ENCODE measurements around the gene PPP2R3B.
"Not testable (repeated sequence)": the region's sequence is repeated elsewhere in the genome, so short reads cannot be mapped to it uniquely, and the experiment has no call there.

Gene PPP2R3B

DNA sequence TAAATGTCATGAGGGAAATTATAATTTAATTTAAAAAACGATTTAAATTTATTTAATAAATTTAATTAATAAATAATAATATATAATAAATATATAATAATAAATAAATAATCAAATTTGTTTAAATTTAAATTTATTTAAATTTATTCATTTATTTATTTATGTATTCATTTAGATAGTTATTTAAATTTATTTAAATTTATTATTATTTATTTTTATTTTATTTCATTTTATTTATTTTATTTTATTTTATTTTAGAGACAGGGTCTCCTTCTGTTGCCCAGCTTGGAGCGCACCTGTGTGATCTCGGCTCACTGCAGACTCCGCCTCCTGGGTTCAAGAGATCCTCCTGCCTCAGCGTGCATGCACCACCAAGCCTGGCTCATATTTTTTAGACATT lies 18.4 kb upstream of the PPP2R3B start:
- no peak for DNase-seq (ENCODE audit: low read depth)

DNA sequence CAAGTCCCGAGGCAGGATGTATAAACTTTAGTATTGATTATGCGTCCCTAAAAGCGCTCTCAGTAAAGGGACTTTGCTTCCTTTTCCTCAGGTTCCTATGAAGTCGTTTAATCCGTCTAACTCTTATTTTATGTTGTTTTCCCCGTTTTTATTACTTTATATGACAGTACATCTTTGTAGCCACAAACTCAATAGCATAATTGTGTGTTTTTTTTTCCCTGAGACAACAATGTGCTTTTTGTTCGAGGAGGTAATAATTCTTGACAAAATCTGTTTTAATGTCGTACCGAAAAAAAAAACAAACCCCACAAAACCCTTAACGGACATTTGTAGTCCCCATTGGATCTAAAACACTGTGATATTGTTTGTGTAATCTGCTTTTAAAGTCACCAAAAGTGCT lies 17.9 kb upstream of the PPP2R3B start:
- DNase-seq (ENCODE audit: low read depth): no peak

DNA sequence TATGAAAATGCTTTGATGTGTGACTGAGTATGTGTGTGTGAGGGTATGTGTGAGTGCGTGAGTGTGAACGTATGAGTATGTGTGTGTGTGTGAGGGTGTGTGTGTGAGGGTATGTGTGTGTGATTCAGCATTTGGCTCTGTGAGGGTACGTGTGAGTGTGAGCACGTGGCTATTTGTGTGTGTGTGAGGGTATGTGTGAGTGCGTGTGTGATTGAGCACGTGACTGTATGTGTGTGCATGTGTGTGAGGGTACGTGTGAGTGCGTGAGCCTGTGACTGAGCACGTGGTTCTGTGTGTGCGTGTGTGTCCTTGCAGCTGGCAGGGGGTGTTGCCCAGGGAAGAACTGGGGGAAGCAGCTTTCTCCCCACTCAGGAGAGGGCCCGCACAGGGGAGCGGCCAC lies 16.1 kb upstream of the PPP2R3B start:
- DNase-seq (ENCODE audit: low read depth): no peak

DNA sequence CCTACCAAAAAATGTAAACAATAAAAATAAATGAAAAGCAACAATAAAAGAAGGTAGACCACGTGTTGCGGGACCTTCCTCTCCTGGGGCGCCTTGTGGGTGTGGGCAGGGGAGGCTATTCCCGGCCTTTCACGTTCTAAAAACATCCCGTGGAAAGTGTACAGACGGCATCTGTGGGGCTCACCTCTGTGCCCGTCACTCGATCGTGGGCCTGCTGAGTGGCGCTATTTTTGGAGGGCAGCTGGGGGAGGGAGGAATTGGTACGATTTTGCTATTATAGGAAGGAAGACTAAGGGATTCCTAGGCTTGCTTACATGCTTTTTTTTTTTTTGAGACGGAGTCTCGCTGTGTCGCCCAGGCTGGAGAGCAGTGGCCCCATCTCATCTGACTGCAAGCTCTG lies 13.6 kb upstream of the PPP2R3B start:
- no peak for DNase-seq (ENCODE audit: low read depth)

DNA sequence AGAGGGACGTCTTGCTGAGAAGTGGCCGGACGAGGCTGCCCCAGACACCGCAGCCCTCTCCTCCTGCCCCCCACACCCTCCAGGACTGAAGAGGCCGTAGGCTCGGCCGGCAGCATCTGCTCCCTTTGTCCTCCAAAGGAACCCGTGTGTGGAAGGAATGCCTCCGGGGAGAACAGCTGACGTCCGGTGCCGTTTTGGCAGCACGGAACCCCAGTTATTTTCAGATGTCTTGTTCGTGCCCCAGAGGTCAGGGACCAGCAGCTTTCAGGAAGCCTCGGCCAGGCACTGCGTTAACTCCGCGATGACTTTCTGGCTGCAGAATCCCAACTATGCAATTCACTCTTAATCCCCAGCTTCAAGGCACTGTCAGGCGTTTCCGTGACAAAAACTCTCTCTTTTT lies 10.9 kb upstream of the PPP2R3B start:
- no peak for DNase-seq (ENCODE audit: low read depth)

DNA sequence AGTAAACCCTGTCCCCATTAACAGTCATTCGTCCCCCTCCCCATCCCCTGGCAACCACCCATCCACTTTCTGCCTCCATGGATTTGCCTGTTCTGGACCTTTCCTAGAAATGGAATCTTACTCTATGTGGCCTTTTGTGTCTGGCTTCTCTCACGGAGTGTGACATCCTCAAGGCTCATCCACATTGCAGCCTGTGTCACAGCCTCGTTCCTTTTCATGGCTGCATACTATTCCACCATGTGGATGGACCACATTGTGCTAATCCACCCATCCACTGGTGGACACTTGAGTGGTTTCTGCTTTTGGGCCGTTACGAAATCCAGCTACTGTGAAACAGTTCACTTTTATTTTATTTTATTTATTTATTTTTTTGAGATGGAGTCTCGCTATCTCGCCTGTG lies 8.1 kb upstream of the PPP2R3B start:
- DNase-seq (ENCODE audit: low read depth): no peak

DNA sequence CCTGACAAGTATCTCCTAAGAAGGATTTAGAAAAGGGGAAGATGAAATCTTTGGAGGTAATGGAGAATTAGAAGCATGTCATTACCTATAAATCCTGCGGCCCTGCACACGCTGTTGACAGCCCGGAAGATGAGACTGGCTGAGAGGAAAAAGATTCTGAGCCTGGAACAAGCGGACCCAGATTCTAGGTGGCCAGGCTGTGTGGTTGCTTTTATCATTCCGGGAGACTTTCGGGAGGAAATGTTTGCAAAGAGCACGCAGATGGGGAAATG lies 5.8 kb upstream of the PPP2R3B start:
- DNase-seq (ENCODE audit: low read depth): no peak

DNA sequence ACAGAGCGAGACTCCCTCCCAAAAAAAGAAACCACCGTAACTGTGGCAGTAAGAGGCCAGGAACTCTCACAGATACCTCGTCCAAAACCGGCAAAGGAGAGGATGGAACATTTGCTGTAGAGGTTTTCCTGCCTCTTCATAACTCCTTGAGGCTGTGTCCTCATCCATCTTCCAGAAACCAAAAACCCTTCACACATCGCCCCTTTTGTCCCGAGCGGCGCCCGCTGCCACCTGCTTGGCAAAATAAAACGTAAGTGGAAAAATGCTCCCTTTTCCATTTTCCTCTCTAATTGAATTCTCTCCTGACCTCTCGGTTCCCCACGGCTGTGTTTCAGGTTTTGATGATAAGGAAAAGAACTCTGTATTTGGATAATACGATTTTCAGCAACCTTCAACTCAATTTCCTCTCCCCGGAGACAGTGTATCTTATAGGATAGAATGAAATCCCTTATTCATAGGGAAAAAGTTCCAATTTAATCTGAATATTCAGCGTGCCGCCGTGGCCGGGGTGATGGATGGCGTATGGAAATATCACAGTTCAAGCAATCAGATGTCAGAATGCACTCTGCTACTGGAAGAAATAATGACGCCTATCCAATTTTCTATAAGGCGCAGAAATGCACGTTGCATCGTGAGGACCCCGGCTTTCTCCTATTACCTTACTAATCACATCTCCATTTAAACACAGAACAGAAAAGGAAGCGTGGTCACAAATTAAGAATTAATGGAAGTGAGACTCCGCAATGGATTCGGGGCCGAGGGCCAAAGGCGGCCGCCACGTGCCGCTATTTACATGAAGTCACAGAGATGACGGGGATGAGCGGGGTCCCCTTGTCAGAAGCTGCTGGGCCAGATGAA lies 5.2 kb upstream of the PPP2R3B start:
- DNase-seq (ENCODE audit: low read depth): no peak

DNA sequence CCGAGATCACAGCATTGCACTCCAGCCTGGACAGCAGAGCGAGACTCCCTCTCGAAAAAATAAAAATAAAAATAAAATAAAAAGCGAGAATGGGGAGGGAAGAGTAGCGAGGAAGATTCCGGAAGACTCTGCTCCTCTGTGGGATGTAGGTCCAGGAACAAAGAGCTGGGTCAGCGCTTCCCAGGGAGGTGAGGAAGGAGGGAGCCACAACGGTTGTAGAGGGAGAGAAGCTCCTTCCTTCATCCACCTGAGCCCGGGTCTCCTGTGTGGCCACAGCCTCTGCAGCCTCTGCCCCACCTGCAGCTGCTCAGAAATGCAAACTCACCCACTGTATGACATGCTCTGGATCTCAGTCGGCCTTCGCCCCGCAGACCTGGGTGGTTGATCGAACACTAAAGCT lies 3.8 kb upstream of the PPP2R3B start:
- no peak for DNase-seq (ENCODE audit: low read depth)

DNA sequence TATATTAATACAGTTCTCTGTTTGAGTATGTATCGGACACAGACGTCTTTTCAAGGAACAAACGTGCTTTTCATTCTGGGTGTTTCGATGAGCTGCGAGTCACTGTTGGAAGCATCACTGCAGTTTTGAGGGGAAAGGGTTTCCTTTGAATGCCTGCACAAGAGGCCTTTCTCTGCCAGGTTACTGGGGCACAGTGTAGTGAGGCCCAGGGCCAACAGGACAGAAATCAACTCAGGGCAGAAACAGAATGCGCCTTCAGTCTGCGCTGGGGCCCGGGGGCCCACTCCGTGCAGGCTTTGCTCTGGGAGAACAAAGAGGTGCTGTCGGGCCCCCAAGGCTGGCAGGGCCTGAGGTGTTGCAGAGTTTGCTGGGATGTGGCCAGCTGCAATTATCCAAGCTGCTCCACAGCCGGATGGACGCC lies 2.3 kb upstream of the PPP2R3B start:
- no peak for DNase-seq (ENCODE audit: low read depth)

DNA sequence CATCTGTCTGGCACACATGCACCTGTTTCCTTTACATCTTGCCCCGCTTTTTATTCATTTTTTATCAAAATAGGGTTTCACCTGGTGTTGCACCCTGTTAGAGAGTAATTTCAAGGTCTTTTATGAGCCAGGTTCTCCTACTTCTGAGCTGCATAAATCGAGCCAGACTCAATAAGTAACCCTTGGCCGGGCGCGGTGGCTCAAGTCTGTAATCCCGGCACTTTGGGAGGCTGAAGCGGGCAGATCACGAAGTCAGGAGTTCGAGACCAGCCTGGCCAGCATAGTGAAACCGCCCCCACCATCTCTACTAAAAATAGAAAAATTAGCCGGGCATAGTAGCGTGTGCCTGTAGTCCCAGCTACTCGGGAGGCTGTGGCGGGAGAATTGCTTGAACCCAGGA lies 1.0 kb upstream of the PPP2R3B start:
- no peak for DNase-seq (ENCODE audit: low read depth)

DNA sequence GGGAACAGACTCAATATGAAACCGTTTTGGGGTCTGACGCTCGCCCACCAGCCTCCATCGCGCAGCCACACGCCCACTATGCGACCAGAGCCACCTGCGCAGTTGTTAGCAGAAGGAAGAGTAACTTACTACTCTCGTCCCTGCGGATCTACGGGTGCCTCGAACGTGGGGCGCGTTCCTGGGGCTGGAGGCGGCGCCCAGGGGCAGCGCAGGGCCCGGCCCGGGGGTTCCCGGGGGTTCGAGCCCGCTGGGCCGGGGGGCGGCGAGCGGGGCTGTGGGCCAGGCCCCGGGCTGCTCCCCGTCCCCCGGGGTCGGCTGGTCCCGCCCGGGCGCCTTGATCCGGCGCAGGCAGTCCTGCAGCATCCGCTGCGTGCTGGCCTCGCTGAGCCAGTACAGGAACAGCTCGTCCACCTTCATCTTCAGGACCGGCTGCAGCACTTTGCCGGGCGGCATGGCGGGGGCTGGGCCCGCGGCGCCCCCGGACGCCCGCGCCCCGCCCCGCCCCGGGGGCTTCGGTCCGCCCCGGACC lies 404 bp downstream of the PPP2R3B start:
- peak; percentile 11 for DNase-seq (ENCODE audit: low read depth)

DNA sequence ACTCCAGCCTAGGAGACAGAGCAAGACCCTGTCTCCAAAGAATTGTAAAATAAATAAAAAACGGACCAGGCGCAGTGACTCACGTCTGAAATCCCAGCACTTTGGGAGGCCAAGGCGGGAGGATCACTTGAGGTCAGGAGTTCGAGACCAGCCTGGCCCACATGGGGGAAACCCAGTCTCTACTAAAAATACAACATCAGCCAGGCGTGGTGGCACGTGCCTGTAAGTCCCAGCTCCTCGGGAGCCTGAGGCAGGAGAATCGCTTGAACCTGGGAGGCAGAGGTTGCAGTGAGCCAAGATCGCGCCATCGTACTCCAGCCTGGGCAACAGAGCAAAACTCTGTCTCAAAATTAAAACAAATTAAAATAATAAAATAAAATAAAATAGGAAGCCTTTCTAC lies 971 bp downstream of the PPP2R3B start:
- not testable (repeated sequence) for DNase-seq (ENCODE audit: low read depth)

DNA sequence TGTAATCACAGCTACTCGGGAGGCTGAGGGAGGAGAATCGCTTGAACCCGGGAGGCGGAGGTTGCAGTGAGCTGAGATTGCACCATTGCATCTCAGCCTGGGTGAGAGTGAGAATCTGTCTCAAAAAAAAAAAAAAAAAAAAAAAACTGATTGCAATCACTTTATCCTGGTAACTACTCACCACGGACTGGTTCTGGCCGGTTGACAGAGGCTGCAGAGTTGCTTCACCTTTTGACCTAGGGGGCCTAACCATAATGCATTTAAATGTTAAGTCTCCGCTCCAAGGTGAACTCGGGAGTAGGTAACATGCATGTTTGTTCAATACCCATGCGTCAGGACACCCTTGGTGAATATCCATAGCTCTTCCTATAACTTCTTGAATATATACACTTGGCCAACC lies 1.8 kb downstream of the PPP2R3B start:
- DNase-seq (ENCODE audit: low read depth): no peak

DNA sequence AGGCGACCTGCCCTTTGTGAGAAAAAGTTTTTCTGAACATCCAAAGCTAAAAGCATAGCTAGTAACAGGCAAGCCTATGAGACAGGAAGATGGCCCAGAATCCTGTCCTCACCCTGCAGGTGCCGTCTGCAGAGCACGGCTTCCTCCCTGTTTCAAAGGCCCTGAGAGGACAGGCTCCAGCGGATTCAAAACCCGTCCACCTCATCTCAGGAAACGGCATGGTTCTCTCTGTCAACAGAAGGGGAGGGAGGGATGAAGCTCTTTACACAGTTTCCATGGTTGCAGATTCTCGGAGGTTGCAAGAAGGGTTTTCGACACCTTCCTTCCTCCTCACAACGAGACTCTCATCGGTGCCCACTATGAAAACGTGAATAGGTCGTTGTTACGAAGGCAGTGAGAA lies 8.3 kb downstream of the PPP2R3B start:
- no peak for DNase-seq (ENCODE audit: low read depth)

DNA sequence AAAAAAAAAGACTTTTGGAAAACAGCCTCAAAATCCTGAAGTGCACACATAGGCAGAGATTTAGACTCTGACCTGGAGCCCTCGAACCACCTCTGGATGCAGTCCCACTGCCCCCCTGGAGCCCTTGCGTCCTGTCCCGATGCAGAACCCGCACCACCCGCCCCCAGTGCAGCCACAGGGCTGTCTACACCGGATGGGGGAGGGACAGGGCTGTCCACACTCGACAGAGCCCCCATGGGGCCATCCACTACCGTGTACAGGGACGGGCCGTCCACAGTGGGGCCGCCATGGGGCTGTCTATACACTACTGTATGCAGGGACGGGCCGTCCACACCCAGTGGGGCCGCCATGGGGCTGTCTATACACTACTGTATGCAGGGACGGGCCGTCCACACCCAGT lies 10.5 kb downstream of the PPP2R3B start:
- DNase-seq (ENCODE audit: low read depth): not testable (repeated sequence)

DNA sequence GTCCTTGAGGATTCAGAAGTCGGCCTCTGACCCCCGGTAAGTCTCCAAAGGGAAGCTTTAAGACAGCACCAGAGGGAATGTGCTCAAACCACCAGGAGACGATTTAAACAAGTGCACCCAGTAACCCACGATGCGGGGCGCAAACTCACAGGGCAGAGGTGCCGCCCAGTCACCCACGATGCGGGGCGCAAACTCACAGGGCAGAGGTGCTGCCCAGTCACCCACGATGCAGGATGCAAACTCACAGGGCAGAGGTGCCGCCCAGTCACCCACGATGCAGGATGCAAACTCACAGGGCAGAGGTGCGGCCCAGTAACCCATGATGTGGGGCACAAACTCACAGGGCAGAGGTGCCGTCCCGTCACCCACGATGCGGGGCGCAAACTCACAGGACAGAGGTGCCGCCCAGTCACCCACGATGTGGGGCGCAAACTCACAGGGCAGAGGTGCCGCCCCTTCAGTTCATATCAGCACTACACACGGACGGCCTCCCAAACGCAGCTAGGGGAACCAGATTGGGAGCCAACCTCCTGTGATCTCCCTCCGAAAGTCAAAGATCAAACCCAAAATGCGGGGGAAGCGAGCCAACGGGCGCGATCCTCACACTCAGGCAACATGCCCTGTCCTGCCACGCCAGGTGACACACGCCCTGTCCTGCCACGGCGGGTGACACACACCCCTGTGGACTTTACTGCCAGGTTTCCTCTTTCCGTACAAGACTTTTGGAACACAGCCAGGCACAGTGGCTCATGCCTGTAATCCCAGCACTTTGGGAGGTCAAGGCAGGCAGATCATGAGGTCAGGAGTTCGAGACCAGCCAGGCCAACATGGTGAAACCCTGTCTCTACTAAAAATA lies 11.3 kb downstream of the PPP2R3B start:
- DNase-seq (ENCODE audit: low read depth): no peak

DNA sequence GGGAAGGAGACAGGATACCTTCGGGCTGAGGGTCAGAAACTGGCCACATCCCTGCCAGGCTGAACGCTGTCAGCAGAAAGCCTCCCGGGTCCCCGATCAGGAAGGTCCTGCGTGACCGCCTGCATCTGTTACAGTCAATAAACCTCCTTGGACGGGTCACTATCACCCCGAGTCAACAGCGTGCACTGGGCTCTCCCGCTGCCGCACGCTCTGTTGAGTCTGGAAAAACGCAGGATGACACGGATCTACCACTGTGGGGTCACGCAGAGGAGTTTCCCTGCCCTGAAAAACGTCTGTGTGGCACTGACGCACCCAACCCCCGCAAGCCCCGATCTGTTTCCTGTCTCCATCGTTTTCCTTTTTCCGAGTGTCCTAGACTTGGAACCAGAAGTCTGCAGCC lies 12.1 kb downstream of the PPP2R3B start:
- no peak for DNase-seq (ENCODE audit: low read depth)

DNA sequence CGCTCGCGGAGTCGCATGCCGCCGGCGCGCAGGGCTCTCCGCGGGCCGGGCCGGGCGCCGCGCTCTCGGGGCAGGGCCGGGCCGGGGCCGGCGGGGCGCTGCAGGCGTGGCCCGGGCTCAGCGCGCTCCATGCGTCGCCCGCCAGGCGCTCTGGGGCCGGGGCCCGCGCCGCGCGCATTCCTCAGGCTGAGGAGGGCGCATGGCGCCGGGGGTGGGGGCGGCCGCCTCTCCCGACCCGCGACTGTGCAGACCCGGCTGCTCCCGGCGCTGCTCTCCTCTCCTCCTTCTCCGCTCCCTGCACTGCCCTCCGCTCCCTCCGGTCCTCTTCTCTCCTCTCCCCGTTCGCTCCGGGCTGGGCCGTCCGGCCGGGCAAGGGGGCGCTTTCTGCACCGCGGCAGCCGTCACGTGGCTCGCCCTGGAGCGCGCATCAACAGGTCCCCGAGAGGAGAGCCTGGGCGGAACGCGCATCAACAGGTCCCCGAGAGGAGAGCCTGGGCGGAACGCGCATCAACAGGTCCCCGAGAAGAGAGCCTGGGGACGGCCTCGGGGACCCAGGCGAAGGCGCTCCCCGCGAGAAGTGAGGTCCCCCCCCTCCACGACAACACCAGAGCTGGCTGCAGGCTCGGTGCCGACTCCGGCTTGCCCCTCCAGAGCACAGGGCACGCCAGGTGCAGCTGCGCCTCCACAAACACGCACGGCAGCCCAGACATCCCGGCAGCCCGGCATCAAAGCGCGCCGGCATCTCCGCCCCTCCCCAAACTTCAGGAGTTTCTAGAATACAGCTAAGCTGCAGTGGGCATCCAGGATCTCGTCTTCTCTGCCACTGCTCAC lies 12.9 kb downstream of the PPP2R3B start:
- DNase-seq (ENCODE audit: low read depth): no peak

DNA sequence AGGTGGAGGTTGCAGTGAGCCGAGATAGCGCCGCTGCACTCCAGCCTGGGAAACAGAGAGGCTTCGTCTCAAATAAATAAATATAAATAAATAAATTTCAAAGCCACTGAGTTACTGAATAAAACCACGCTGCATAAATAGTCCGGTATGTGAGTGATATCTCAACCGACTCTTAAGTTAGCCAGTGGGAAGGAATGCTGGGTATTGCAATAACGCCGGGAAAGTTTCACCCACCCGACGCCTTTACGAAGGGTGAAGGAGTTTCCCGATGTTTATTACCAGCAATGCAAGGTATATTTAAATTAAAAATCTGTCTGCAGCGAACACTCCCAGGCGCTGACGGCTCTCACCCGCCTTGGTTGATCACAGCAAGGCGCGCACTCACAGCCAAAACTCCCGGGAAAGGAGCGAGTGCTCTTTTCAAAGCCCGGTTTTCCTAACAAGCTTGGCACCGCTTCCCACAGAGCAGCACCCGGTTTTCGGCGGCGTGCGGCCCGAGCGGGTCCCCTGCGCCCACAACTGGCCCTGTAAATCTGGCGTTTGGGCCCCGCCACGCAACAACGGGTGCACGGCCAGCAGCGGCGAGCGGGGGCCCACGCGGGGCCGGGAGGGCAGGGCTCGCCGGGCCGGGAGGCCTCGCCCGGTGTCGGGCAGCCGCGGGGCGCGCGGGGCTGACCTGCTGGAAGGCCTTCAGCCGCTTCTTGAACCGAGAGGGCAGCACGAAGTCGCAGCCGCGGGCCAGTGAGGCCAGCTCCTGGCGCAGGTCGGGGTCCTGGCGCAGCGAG lies 13.7 kb downstream of the PPP2R3B start:
- no peak for DNase-seq (ENCODE audit: low read depth)

DNA sequence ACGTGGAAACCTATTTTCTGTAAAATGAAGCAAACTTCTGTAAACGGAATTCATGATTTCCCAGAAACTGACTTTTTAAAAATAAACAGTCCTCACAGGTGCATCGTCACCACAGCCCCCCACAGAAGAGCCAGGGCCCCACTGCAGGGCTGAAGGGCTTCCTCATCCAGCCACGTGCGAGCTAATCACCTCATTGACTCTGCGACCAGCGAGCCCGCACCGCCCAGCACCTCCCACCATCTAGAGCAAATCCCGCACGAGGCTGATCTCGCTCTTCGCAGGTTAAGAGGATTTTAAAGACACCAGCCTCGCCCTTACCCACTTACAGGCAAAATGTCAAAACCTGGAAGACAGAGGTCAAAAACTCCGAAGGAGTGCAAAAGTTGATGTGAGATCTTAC lies 14.8 kb downstream of the PPP2R3B start:
- DNase-seq (ENCODE audit: low read depth): no peak

All from CMK (cell line).